SH-SY5Y (cell line): ENCODE results near the gene NAT9.

ENCODE experiments used
- GATA2 ChIP-seq: IDR thresholded peaks from 2 replicates; pipeline ENCODE4 v1.6.1; 2011; ENCODE audit warnings: mild to moderate bottlenecking, low read depth, low read length
- GATA3 ChIP-seq: IDR thresholded peaks from 2 replicates; pipeline ENCODE4 v1.6.1; 2011; ENCODE audit warnings: low read depth, mild to moderate bottlenecking, low read length, moderate library complexity

- TF ChIP-seq GATA3: no peak
- TF ChIP-seq GATA2: no peak
Observed at GRCh38 chr17:74750327-74751069, 25.6 kb downstream of the NAT9 start.
